DMS153 (cell line): ENCODE measurements around the gene GATA6.
"Not testable (repeated sequence)": the region's sequence is repeated elsewhere in the genome, so short reads cannot be mapped to it uniquely, and the experiment has no call there.

Experiments
- DNase-seq: peaks from one replicate; lab custom pipeline; 2025; lab: John Stamatoyannopoulos, UW

The GATA6 gene

DNA sequence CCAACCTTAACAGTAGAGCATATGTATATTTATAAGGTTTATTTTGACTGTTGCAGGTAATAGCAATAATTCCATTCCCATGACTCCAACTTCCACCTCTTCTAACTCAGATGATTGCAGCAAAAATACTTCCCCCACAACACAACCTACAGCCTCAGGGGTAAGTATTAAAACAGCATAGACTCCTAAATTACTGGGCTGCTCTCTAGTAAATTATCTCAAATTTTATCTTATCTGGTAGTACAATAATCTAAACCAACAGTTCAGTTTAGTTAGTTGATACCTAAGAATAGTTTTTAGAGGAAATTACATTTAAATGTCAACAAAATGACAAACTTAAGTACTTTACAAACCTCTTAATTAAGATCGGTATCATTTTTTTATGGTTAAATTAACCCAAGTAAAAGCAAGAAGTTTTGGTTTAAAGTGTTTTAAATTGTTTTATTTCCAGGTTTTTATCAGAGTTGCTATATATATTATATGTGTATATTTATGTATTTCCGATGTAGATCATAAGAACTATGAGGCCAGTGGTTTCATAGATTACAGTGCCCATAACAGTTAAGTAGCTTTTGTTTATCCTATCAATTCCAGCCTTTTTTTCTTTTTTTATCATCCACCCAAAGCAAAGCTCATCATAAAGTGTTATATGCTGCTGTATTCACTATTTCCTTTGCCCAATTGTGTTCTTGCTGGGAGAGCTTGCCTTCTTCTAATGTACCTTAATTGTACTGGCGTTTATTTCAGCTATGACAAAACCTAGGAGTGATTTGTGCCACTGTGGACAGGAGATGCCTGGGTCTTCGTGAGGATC, 13.7 kb downstream of the GATA6 start:
- DNase-seq, result no peak

- no peak for DNase-seq
These were observed 14.3 kb downstream of the GATA6 start for GRCh38 chr18:22183698-22184170.

- DNase-seq, result peak; percentile 29
These were observed 15.2 kb downstream of the GATA6 start for GRCh38 chr18:22184573-22184972.

- DNase-seq, result peak; percentile 88
These were observed 15.9 kb downstream of the GATA6 start for GRCh38 chr18:22185273-22185672.

GRCh38 chr18:22185771-22186386, 16.5 kb downstream of the GATA6 start:
- peak; percentile 74 for DNase-seq

DNA sequence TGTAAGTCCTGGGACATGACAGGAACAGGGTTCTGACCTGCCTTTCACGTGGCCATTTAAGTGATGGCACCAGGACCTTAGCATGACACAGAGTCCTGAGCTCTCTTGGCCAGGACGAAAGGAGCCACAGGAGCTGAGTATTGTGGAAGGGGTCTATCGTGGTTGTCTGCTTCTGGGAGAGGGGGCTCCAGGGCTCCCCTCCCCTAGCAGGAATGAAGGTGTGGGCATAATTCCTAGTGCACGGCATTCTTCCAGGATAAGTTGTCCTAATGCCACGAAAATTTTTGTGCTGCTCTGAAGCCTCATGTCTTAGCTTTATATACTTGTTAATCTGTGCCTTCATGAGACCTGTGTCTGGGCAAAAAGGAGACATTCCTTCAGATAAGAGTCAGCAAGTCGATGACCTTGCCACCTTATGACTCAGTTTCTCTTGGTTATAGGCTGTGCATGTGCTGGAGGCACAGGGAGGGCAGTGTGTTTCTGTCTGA, 17.1 kb downstream of the GATA6 start:
- no peak for DNase-seq

- DNase-seq, result no peak
These were observed 19.3 kb downstream of the GATA6 start for GRCh38 chr18:22188559-22189267.

- no peak for DNase-seq
These were observed 20.2 kb downstream of the GATA6 start for GRCh38 chr18:22189449-22190166.

DNA sequence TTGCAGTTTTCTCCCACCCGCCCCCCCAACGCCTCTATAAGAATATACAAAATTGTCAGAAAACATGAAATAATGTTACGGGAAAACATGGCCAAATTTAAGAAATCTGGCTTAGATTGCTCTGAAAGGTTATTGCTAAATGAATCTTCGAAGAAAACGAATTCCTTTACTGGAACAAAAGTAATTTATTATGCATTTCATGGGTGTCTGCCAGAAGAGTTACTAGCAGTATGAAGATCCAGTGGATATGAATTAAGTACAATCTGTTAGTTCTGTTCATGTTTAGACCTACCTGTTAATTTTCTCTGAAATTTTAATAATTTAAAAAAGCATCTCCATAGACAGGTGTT, 21.9 kb downstream of the GATA6 start:
- DNase-seq, result no peak

GRCh38 chr18:22191923-22192322, 22.5 kb downstream of the GATA6 start:
- no peak for DNase-seq

DNA sequence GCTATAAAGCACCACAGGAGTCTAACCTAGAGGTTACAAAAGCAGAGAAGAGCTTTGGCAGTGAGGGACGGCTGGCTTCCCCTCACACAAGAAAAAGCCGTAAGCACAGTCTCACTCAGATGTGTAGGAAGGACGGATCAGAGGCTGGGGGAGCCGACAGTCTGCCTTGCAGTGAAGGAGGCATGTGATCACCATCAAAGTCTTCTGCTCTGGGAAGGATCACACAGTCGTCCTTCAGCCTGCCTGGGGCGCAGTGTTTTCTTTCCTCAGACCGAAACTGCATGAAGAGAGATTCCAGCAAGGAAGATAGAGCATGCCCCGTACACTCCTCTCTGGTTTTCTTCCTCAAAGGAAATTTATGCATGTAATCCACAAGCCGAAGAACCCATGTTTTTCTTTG, 24.1 kb downstream of the GATA6 start:
- no peak for DNase-seq

DNA sequence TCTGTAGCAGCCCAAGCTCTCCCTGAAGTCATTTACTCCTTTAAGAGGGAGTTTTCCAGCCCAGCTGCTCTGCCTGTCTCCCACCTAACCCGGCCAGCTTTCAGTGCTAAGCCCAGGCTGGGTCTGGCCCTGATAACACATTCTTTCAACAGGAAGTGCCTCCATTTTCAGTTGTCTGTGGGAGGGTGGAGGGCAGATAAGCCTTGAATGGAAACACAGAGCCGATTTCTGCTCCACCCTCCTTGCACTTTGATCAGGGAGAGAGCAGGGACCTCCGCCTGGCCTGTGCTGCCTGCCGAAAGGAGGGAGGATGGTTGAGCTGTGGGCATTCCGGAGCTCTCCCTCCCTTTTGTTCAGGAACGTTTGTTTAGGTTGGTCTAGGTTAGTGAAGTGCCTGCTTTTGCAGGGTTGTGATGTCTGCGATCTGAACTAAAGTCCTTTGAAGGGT, 24.8 kb downstream of the GATA6 start:
- DNase-seq, result no peak

DNA sequence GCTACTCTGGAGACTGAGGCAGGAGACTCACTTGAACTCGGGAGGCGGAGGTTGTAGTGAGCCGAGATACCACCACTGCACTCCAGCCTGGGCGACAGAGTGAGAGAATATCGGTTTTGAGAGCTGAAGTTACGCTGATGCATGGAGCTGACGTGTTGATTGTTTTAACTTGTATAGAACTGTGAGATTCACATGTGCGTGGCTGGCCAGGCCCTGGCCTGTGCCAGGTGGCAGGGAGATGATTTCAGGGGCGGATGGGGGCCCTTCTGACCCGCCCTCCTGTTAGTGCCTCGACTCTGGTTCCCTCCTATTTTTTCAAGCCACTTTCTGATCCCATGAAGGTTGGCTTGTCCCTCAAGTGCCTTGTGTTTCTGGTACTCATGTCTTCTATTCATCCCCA, 25.7 kb downstream of the GATA6 start:
- no peak for DNase-seq

DNA sequence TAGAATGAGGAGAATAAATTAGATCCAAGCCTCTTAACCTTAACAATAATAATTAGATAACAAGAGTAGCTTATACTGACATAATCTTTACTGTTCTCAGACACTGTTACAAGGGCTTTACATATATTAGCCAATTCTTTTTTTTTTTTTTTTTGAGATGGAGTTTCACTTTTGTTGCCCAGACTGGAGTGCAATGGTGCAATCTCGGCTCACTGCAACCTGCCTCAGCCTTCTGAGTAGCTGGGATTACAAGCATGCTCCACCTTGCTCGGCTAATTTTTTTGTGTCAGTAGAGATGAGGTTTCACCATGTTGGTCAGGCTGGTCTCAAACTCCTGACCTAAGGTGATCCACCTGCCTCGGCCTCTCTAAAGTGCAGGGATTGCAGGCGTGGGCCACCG, 27.6 kb downstream of the GATA6 start:
- DNase-seq, result not testable (repeated sequence)

- DNase-seq, result no peak
These were observed 28.3 kb downstream of the GATA6 start for GRCh38 chr18:22197668-22198067.

- no peak for DNase-seq
These were observed 28.8 kb downstream of the GATA6 start for GRCh38 chr18:22198163-22198562.

DNA sequence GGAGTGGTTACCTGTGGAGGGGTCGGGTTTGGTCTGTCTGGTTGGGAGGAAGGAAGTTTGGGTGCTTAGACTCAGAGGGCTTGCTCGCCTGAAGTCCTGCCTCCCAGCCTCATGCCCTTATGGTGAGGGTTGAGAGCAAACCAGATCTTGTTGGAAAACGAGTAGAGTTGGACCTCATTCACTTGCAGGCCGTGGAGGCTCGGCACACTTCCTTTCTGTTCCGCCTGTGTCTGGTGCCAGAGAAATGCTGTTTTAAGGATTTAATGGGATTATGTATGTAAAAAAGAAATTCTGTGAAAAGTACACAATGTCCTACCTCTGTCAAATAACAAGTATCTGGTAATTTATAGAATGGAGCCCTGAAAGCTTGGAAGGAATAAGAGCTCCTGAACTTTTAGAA, 29.6 kb downstream of the GATA6 start:
- no peak for DNase-seq

- no peak for DNase-seq
These were observed 31.3 kb downstream of the GATA6 start for GRCh38 chr18:22200611-22201225.

GRCh38 chr18:22203035-22203434, 33.6 kb downstream of the GATA6 start:
- DNase-seq, result no peak

- DNase-seq, result no peak
These were observed 34.3 kb downstream of the GATA6 start for GRCh38 chr18:22203536-22204213.

GRCh38 chr18:22204214-22204536, 34.8 kb downstream of the GATA6 start:
- DNase-seq, result no peak
